Measurements from ENCODE around the gene TTC17. TPM values are rescaled to one million over a fixed set of nuclear protein-coding genes. Genes with fewer than 3 reads are reported as not detected.
"Not testable (repeated sequence)": the region's sequence is repeated elsewhere in the genome, so short reads cannot be mapped to it uniquely, and the experiment has no call there.

The TTC17 gene
- polyA plus RNA-seq, 1 experiment, result 104 TPM

DNA sequence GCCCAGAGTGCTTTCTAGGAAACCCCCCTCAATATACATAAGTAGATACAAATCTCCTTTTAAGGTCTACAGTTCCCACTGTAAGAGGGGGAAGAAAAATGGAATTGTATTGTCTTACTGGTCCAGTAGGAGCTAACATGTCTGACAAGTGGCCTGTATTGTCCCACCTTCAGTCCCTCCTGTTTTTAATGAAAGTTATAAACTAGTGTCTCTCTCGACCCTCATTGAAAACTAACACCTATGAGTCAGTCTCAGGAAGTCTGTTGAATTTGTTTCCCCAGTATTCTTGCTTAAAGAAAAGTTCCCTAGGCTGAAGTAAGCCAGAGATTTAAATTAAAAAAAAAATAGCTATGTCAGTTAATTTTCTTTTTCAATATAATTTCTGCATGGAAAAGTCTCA lies 69.3 kb downstream of the TTC17 start:
- no peak for TF ChIP-seq CTCF (IDR thresholded peaks at IDR 0.05; ENCODE audit: insufficient read depth, low read depth, low read length)
- Histone ChIP-seq H3K27me3 (ENCODE audit: control insufficient read depth, insufficient read depth, low read length) (no peaks in the 10 kb centered on the region), H3K4me3 (ENCODE audit: low read depth, low read length) (no peak overlapping the region), H3K36me3 (ENCODE audit: control insufficient read depth, insufficient read depth, low read length) (peaks cover 1% of the 10 kb centered on the region; the same call in 1 of the 2 replicates)
- no peak for DNase-seq (ENCODE audit: low read depth)
- CTCF ChIA-PET, result no interaction called here
- POLR2A ChIA-PET, result no interaction called here

GRCh38 chr11:43430916-43431315 lies 72.2 kb downstream of the TTC17 start:
- H3K4me3 ChIP-seq (ENCODE audit: low read depth, low read length); CTCF ChIA-PET; H3K36me3 ChIP-seq (ENCODE audit: control insufficient read depth, insufficient read depth, low read length); H3K27me3 ChIP-seq (ENCODE audit: control insufficient read depth, insufficient read depth, low read length); POLR2A ChIA-PET; DNase-seq (ENCODE audit: low read depth): not testable (repeated sequence)

- ChIA-PET POLR2A (no interaction called here), CTCF (interaction anchor here (1.0 to 2.4 kb wide), 2 partner anchors 11 to 15 kb away, joined by 3 to 8 read pairs; no protein-coding TSS in a partner anchor)
- no peak for DNase-seq (ENCODE audit: low read depth)
Measured at GRCh38 chr11:43434893-43435292, 76.2 kb downstream of the TTC17 start.

DNA sequence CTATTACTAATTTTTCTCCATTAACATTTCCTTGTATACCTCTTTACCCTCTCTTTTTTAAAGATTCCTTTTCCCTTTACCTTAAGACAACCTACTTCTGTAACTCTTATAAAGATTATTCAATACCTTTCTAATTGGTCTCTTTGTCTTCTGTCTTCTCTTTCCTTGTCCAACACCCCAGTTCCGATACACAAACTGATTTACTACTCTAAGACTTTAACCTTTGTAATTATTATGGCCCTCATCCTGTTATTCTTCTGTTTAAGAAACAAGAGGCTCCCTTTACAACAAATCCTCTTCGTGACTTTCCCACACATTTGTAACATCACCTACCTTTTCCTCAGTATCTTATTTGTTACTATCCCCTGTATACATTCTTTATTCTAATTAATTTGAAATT lies 81.8 kb downstream of the TTC17 start:
- Histone ChIP-seq H3K27me3 (ENCODE audit: control insufficient read depth, insufficient read depth, low read length) (no peaks in the 10 kb centered on the region), H3K36me3 (ENCODE audit: control insufficient read depth, insufficient read depth, low read length) (peaks cover 4% of the 10 kb centered on the region), H3K4me3 (ENCODE audit: low read depth, low read length) (no peak overlapping the region)
- CTCF ChIA-PET, result no interaction called here
- no peak for TF ChIP-seq CTCF (IDR thresholded peaks at IDR 0.05; ENCODE audit: insufficient read depth, low read depth, low read length)
- POLR2A ChIA-PET, result no interaction called here
- DNase-seq (ENCODE audit: low read depth), result no peak

More at GRCh38 chr11:43434893-43435292, 76.2 kb downstream of the TTC17 start:
- Histone ChIP-seq H3K27me3 (ENCODE audit: control insufficient read depth, insufficient read depth, low read length) (no peaks in the 10 kb centered on the region), H3K36me3 (ENCODE audit: control insufficient read depth, insufficient read depth, low read length) (peaks cover 4% of the 10 kb centered on the region; the same call in 1 of the 2 replicates), H3K4me3 (ENCODE audit: low read depth, low read length) (no peak overlapping the region)
- TF ChIP-seq CTCF (IDR thresholded peaks at IDR 0.05; ENCODE audit: insufficient read depth, low read depth, low read length), result no peak

DNA sequence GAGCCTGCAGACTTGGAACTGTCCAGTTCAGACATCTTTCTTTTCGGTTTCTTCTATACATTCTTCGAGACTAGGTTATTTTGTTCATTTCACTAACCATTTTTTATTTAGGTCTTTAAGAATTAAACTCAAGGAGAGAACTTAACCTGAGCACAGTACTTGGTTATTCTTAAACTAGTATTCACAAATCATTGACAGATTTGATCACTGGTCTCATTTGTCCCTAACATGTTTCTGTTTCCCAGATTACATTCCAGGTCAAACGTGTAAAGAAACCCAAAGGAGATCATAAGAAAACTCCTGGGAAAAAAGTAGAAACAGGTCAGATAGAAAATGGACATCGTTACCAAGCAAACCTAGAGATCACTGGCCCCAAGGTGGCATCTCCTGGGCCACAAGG lies 85.1 kb downstream of the TTC17 start:
- TF ChIP-seq CTCF (IDR thresholded peaks at IDR 0.05; ENCODE audit: insufficient read depth, low read depth, low read length), result no peak
- POLR2A ChIA-PET, result no interaction called here
- no peaks in the 10 kb centered on the region for H3K27me3 ChIP-seq (ENCODE audit: control insufficient read depth, insufficient read depth, low read length)
- no peak for DNase-seq (ENCODE audit: low read depth)
- no peak overlapping the region for H3K4me3 ChIP-seq (ENCODE audit: low read depth, low read length)
- peaks cover 14% of the 10 kb centered on the region for H3K36me3 ChIP-seq (ENCODE audit: control insufficient read depth, insufficient read depth, low read length)
- CTCF ChIA-PET, result no interaction called here

GRCh38 chr11:43447151-43447550 lies 88.4 kb downstream of the TTC17 start:
- CTCF ChIA-PET, result no interaction called here
- H3K4me3 ChIP-seq (ENCODE audit: low read depth, low read length), result no peak overlapping the region
- no peak for TF ChIP-seq CTCF (IDR thresholded peaks at IDR 0.05; ENCODE audit: insufficient read depth, low read depth, low read length)
- POLR2A ChIA-PET, result no interaction called here
- H3K36me3 ChIP-seq (ENCODE audit: control insufficient read depth, insufficient read depth, low read length), result peaks cover 24% of the 10 kb centered on the region
- H3K27me3 ChIP-seq (ENCODE audit: control insufficient read depth, insufficient read depth, low read length), result no peaks in the 10 kb centered on the region
- DNase-seq (ENCODE audit: low read depth), result no peak
